ENCODE measurements around the gene IKBIP.
A peak's percentile ranks its signal among the peaks of the same experiment; 100 is the strongest.
"Not testable (repeated sequence)": the region's sequence is repeated elsewhere in the genome, so short reads cannot be mapped to it uniquely, and the experiment has no call there.

IKBIP gene

GRCh38 chr12:98637068-98637467 is 7.5 kb downstream of the IKBIP start:
- no peak for DNase-seq

GRCh38 chr12:98635657-98636323 is 8.8 kb downstream of the IKBIP start:
- DNase-seq: no peak

GRCh38 chr12:98618952-98619351 is 25.6 kb downstream of the IKBIP start:
- peak; percentile 86 for DNase-seq

- peak; percentile 47 for DNase-seq
Observed at GRCh38 chr12:98612696-98613334, 31.8 kb downstream of the IKBIP start.

- no peak for DNase-seq
Observed at GRCh38 chr12:98610596-98610995, 34.0 kb downstream of the IKBIP start.

- peak; percentile 29 for DNase-seq
Observed at GRCh38 chr12:98606359-98606988, 38.1 kb downstream of the IKBIP start.

- no peak for DNase-seq
Observed at GRCh38 chr12:98601924-98602323, 42.7 kb downstream of the IKBIP start.

- DNase-seq: not testable (repeated sequence)
Observed at GRCh38 chr12:98597313-98597712, 47.3 kb downstream of the IKBIP start.

- no peak for DNase-seq
Observed at GRCh38 chr12:98595243-98595988, 49.2 kb downstream of the IKBIP start.

GRCh38 chr12:98594050-98594835 is 50.3 kb downstream of the IKBIP start:
- peak; percentile 54 for DNase-seq

GRCh38 chr12:98593351-98594049 is 51.1 kb downstream of the IKBIP start, which contains the start of gene SLC25A3:
SLC25A3 (plus strand) TSS chr12:98593686; CDS start chr12:98593979, 293 bp downstream.
- DNase-seq: peak; percentile 99

- peak; percentile 16 for DNase-seq
Observed at GRCh38 chr12:98592825-98593322, 51.7 kb downstream of the IKBIP start.

- DNase-seq: no peak
Observed at GRCh38 chr12:98591209-98591608, 53.4 kb downstream of the IKBIP start.

- no peak for DNase-seq
Observed at GRCh38 chr12:98587084-98587483, 57.5 kb downstream of the IKBIP start.

- DNase-seq: no peak
Observed at GRCh38 chr12:98582093-98582492, 62.5 kb downstream of the IKBIP start.

GRCh38 chr12:98581101-98581500 is 63.5 kb downstream of the IKBIP start:
- DNase-seq: no peak

GRCh38 chr12:98580695-98581094 is 63.9 kb downstream of the IKBIP start:
- no peak for DNase-seq

- DNase-seq: no peak
Observed at GRCh38 chr12:98579835-98580234, 64.8 kb downstream of the IKBIP start.

GRCh38 chr12:98579347-98579746 is 65.2 kb downstream of the IKBIP start:
- no peak for DNase-seq

GRCh38 chr12:98578821-98579220 is 65.8 kb downstream of the IKBIP start:
- no peak for DNase-seq

- no peak for DNase-seq
Observed at GRCh38 chr12:98578392-98578791, 66.2 kb downstream of the IKBIP start.

- DNase-seq: not testable (repeated sequence)
Observed at GRCh38 chr12:98576795-98577194, 67.8 kb downstream of the IKBIP start.

All from suppressor macrophage treated with lipopolysaccharide for 4 hours (primary cell).